GM18517 (cell line): Measurements from ENCODE around the gene FYCO1.
A peak's percentile ranks its signal among the peaks of the same experiment; 100 is the strongest.

Experiments
- ATAC-seq: cut with Tn5 transposase; IDR thresholded peaks from one replicate; pipeline ENCODE4 v1.9.1; 2021; ENCODE audit warnings: mild to moderate bottlenecking, moderate library complexity; ENCODE audit not compliant: unreplicated experiment

The FYCO1 gene

DNA sequence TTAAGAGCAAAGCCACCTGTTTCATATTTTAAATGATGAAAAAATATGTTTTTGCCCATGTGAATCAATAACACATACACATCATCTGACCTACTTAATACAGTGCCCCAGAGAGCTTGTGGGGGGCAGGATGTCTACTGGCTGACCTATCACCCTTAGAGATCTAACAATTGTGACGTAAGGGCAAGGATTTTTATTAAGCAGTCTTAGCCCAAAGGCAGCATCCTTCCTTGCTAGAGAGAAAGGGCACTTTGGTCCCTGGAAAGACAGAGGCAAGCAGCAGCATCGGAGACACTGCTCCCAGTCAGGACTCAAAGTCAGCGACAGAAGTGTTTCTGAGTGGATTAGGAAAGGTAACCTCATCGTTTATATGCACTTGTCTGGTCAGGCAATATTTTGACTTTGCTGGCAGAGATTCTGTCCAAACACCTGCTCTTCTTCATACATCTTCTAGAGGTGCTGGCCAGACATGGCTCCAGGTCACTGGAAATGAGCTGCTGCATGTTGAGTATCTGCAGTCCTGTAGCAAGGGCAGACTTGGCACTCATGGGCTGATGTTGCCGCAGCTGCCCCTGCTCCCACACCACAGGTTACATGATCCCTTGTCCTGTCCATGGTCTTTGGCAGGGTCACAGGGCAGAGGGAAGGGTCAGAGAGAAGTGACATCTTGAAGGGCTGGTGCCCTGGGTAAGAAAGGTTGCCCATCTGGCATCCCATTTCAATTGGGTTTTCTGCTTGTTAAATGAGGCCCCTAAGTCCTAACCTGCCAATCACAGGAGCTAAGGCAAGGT, 50.6 kb downstream of the FYCO1 start:
- no peak for ATAC-seq

DNA sequence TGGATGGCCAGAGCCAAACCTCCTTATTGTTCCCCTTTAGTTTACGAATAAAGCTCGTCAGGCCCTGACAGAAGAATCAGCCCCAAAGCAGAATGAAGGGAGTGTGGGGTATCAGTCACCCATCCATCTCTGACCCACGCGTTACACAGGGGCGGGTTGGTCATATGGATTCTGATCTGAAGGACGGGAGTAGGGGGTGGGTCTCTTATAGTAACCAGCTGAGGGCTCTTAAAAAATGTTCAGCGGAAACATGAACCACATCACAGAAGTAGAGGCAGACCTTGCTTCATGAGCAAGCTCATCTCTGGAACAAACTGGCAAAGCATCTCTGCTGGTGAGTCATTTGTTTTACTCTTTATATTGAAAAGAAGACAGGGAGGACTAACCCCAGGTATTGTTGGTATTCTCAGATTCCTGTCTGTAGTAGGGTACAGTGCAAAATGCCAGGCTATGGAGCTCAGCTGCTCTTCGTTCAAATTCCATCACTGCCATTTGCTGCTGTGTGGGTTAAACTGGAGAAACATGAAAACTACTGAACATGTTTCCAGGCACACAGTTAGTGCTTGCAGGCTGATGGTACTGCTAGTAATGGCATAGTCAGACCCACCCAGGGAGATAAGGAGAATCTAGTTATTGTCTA, 52.3 kb downstream of the FYCO1 start, which contains the start of gene CXCR6:
CXCR6 (plus strand) TSS at position 258 of the 640 bp plus-strand sequence. CDS start 3,018 bp downstream, outside the sequence.
- ATAC-seq, result no peak

- ATAC-seq, result no peak
Observed at GRCh38 chr3:45942051-45942825, 53.4 kb downstream of the FYCO1 start.

- no peak for ATAC-seq
Observed at GRCh38 chr3:45940781-45941365, 54.8 kb downstream of the FYCO1 start.

- no peak for ATAC-seq
Observed at GRCh38 chr3:45940004-45940780, 55.4 kb downstream of the FYCO1 start.

DNA sequence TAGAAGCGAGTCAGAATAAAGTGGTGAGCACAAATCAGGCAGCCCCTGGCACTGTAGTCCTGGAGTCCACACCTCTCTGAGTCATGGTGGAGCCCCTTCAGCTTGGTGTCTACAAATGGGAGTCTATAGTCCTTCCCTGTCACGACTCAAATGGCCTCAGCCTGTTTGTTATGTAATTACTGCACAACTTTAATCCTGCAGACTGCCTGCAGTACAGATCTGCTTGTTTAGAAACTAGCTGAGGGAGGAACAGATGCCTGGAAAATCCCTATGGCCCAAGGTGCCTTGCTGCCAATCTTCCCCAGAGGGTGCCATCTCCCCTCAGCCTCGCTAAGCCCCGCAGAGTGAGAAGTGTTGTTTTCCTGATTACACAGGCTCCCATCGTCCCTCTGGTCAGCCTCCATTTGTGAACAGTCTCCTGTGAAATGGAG, 56.3 kb downstream of the FYCO1 start:
- no peak for ATAC-seq

GRCh38 chr3:45938864-45939263, 56.8 kb downstream of the FYCO1 start:
- peak; percentile 57 for ATAC-seq

DNA sequence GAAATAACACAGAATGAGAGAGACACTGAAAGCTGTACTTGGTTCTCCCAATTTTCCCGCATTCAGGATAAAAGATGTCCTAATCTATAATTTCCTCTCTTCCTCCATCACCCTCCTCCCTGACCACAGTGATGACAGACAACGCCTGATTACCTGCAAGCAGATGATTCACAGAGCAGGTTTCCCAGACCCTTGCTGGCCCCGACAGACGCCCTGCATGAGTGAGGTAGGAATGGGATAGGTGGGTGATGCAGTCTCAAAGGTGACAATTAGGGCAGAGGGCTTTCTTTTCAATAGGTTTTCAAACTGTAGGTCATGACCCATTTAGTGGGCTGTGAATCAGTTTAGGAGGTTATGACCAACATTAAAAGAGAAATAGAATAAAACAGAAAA, 57.6 kb downstream of the FYCO1 start:
- ATAC-seq, result no peak

DNA sequence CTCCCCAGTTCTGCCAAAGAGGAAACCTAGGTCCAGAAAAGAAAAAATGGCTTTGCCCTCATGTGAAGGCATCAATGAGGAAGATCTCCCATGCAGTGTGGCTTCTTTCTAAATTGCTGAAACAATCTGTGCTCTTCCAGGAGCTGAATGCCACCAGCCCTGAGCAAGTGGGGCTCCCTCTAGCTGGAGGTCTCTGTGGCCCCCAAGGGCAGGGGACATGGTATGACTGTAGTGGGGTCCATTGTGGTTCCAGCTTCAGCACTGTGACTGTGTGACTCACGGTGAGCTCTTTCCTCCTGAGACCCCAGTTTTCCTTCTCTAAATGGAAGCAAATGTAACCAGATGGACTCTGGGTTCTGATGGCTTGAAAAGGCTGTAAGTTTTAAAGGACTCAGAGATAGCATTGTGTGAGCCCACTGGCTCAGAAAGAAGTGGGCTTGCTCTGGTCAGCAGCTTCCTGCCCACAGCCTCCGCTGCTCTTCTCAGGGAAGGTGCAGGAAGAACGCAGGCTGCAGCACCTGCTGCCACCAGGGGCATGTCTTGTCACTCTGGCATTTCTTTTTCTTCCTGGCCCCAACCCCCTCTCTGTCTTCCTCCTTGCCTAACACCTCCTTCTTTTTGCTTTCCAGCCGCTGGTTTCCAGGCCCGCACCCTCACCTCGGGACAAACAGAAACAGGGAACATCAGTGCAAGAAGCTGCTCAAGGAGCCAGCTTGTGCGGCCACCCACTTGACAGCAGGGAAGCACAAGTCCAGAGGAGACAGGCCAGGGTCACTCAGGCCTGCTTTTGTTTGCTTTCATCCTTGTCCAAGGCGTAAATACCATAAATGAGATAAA, 58.2 kb downstream of the FYCO1 start:
- no peak for ATAC-seq

- ATAC-seq, result no peak
Observed at GRCh38 chr3:45936261-45936660, 59.4 kb downstream of the FYCO1 start.

GRCh38 chr3:45933591-45933990, 62.0 kb downstream of the FYCO1 start:
- no peak for ATAC-seq

DNA sequence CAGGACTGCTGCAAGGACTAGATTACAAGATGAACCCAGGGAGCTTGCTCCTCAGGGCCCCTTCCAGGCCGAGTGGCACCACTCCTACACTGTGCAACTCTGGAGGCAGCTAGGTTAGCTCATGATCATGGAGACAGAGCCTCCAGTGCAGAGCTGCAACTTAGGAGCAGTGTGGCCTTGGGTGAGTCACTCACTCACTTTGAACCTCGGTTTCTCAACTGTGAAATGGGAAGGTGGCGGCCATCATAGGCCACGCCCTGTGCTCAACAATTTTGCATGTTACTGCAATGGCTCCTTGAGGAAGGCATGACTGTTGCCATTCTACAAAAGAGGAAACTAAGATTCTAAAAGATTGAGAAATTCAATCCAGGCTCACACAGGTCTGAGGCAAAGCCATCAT, 63.5 kb downstream of the FYCO1 start:
- no peak for ATAC-seq

DNA sequence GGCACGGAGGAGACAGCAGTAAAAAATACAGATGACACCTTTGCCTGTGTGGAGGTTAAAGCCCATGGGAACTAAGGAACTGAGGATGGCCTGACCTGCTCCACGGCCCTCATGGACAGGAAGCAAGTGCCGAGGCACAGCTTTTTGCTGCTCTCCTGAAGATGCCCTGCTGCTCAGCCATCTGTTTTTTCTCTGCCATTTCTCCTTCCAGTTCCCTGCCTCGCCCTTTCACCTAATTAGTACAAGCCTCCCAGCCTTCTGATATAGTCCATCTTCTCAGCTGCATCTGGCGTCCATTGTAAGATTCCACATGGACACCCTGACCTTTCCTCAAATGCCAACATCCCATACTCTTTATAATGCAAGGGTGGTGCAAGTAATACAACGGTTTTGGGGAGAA, 64.1 kb downstream of the FYCO1 start:
- ATAC-seq, result no peak

DNA sequence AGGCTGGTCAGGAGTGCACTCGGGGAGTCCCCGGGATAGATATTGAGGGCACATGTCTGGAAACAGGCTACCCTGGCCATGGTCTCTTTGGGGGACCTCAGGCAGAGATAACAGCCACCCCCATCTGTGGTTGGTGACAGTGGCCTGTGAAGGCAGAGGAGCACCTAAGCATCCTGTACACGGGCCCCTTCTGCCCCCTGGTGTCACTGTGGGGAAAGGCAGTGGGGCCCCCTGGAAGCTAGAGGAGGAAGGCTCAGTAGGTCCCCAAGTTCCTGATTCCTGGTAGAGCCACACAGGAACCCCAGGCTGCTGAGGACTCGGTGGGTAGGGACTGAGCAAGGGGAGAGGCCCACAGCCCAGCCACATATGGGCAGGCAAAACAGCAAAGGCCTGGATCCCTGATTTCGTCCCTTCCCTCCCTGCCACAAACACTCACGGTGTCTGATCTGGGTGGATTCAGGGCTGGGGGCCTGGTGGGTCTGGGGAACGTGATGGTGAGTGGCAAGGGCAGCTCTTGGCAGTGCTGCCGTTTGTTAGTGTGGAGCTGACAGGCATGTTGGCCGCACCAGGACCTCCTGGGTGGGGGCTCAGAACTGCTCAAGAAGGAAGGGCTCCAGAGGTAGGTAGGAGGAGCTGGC, 66.5 kb downstream of the FYCO1 start:
- ATAC-seq, result no peak

GRCh38 chr3:45927881-45928280, 67.7 kb downstream of the FYCO1 start:
- no peak for ATAC-seq

- ATAC-seq, result no peak
Observed at GRCh38 chr3:45923755-45924154, 71.9 kb downstream of the FYCO1 start.

DNA sequence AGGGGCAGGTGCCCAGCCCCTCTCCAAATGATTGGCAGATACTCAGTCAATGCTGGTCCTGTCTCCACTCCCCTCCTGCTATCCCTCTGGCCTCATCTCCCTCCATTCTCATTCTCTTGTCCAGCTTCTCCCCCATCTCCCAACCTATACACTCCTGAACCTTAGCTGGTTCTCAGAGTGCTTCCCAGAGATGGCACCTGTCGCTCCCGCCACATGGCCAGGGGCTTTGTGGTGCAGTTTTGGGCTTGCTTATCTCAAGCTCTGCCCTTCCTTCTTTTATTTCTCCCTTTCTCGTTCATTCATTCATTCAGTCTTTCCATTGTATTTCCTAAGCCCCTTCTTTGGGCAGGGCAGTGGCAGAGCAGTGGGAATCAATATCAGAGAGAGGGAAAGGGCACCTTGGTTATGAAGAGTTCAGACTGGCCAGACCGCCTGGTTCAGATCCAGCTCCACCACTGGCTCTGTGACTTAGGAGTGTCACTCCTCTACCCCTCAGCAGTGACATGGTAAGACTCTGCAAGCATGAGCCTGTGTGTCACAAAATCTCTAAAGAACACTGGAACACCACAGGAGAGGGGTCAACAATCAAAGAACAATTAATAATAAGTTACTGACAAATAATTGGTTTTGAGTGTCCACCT, 72.6 kb downstream of the FYCO1 start:
- ATAC-seq, result no peak

DNA sequence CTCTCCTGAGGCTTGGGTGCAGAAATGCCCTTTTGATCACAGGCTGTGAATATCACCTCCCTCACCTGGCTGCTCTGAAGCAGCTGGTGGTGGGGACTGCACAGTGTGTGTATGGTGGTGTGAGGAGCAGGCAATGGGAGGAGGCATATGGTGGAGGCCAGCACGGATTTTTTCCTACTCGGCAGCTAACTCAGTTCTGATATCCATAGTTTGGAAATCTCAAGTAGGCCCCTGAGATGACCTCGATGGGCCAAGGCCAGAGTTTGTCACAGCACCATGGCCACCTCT, 73.6 kb downstream of the FYCO1 start:
- no peak for ATAC-seq
